IPS-NIHi7 (cell line): ENCODE results near the gene PTPRH.
"Not testable (repeated sequence)": the region's sequence is repeated elsewhere in the genome, so short reads cannot be mapped to it uniquely, and the experiment has no call there.

Experiments
- DNase-seq: peaks from one replicate; pipeline ENCODE4 v3.0.0; 2012; ENCODE audit warnings: mixed read lengths; ENCODE audit errors: extremely low spot score

PTPRH gene

GRCh38 chr19:55158848-55159749 is 50.2 kb downstream of the PTPRH start:
- DNase-seq, result no peak

GRCh38 chr19:55158423-55158822 is 50.9 kb downstream of the PTPRH start:
- no peak for DNase-seq

GRCh38 chr19:55157064-55157908 is 52.0 kb downstream of the PTPRH start, which contains the start of gene TNNI3:
TNNI3 (minus strand) TSS chr19:55157732; CDS start chr19:55157589, 143 bp downstream.
- DNase-seq, result no peak

- peak; percentile 95 for DNase-seq
These were observed 52.9 kb downstream of the PTPRH start for GRCh38 chr19:55156202-55157063.

- not testable (repeated sequence) for DNase-seq
These were observed 53.5 kb downstream of the PTPRH start for GRCh38 chr19:55155784-55156183.

- no peak for DNase-seq
These were observed 55.5 kb downstream of the PTPRH start for GRCh38 chr19:55153652-55154264.

GRCh38 chr19:55152017-55152416 is 57.3 kb downstream of the PTPRH start:
- DNase-seq, result no peak

GRCh38 chr19:55149078-55150003 is 60.0 kb downstream of the PTPRH start, which contains the start of gene TNNT1:
TNNT1 (minus strand) TSS chr19:55149206; CDS start chr19:55147157, 2,049 bp downstream.
- peak; percentile 63 for DNase-seq

GRCh38 chr19:55147545-55148251 is 61.6 kb downstream of the PTPRH start:
- DNase-seq, result no peak

GRCh38 chr19:55146705-55147273 is 62.5 kb downstream of the PTPRH start:
- peak; percentile 90 for DNase-seq

GRCh38 chr19:55146078-55146704 is 63.1 kb downstream of the PTPRH start:
- peak; percentile 67 for DNase-seq

- no peak for DNase-seq
These were observed 64.1 kb downstream of the PTPRH start for GRCh38 chr19:55145232-55145631.

GRCh38 chr19:55141696-55142095 is 67.6 kb downstream of the PTPRH start:
- DNase-seq, result no peak

GRCh38 chr19:55137915-55138314 is 71.4 kb downstream of the PTPRH start:
- no peak for DNase-seq

- no peak for DNase-seq
These were observed 72.8 kb downstream of the PTPRH start for GRCh38 chr19:55136399-55137102.

GRCh38 chr19:55134736-55135135 is 74.6 kb downstream of the PTPRH start:
- no peak for DNase-seq

- DNase-seq, result no peak
These were observed 75.5 kb downstream of the PTPRH start for GRCh38 chr19:55133639-55134444.
